GM15510 (cell line): ENCODE data around the gene KPNA5.

ENCODE experiments used
- POLR2A ChIP-seq: IDR thresholded peaks from 3 replicates; pipeline ENCODE4 v1.6.1; 2011; ENCODE audit warnings: borderline replicate concordance; ENCODE audit not compliant: insufficient read length; ENCODE audit errors: extremely low read depth

KPNA5 gene

DNA sequence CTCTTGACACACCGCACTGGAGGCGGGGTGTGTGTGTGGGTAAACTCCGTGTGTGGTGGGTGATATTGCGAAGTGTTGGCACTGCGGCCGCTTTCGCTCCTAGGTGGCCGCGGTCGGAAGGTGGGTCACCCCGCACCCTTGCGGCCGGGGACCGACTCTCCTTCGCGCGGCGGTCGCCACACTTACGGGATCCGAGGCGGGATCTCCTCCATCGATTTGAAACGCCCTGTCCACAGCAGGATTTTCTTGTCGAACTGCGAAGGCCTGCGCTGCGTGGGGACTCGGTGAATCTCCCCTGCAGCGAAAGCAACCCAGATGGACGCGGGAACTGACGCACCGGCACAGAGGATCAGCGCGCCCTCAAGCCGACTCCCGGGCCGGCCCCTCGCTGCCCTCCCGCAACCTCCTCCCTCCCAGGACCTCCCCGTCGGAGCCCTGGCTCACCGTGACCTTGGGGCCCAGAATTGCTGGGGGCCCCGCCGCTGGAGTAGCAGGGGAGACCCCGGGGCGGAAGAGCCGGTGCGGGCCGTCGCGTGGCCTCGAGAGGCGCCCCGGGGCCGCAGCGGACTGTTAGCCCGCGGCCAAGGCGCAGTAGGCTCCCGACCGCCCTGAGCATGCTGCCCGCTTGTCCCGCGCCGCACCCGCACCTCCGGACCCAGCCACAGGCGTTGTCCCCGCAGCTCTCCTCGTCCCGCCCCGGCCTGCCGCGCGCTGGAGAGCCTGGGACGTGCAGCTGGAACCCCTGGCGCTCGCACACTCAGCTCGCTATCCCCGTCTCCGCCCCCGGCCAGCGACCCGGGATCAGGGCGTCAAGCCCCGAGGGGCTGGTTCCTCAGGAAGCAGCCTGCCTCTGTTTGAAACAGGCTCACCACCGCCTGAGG, 84.2 kb downstream of the KPNA5 start, which contains the start of gene FAM162B:
Gene FAM162B (minus strand): TSS at position 759 of the 881 bp plus-strand sequence. CDS start 143 bp downstream, at position 616.
- TF ChIP-seq POLR2A, result no peak

DNA sequence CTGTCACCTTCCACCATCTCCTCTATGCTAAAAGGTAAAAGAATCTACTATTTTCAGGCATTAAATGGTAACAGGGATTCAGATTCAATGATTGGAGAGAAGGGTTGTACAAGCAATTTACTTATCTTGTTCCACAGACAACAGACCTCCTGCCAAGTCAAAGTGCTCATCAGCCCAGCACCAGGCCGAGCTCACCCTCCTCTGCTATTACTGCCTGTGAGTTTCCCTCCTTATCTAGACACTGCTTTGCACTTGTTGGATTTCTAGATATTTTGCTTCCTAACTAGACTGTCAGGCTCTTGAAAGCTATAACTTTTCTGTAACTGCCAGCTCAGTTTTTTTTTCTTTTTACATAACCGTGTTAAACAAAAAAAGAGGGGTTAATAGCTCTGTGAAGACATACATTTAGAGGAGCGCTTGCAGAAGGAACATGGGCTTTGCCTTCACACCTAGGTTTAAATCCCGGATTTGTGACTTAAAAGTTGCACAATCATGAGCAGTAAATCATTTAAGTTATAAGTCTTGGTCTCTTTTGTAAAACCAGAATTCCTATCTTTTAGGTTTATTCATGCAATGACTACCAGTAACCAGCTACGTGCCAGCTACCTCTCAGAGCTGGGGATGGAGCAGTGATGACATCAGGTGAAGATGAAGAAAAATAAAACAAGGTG, 85.6 kb downstream of the KPNA5 start:
- no peak for TF ChIP-seq POLR2A

DNA sequence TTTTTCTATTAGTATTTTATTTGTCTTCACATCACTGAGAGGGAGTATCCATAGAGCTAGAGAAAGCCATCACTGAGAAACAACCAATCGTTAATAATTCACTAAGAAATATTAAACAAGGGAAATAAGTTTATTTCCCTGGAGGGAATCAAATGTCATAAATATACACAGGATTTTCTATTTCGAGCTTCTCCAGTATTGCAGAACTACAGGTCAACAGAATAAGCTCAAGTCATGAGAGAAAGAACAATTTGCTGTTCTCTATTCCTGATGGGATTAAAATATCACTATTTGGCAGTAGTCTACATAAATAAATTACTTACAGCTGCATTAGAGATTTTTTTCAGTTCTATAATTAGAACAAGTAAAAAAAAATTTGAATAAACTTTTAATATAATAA, 86.7 kb downstream of the KPNA5 start:
- TF ChIP-seq POLR2A, result no peak

DNA sequence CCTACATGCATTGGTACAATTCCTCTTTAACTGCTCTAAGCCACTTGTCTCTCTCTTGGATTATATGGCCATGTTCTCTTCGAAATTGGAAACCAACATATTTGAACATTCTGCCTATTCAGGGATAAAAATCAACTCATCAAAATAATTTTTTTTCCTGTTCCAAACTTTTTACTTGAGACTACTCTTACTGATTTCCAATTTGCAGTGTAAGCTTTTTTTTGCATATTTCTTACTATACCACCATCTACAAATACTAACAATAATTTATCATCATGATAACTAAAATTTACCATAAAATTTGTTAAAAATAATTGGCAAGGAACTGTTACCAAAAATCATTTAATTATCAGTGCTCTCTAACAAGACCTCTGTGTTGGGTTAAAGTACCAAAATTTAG, 91.4 kb downstream of the KPNA5 start:
- TF ChIP-seq POLR2A, result no peak

DNA sequence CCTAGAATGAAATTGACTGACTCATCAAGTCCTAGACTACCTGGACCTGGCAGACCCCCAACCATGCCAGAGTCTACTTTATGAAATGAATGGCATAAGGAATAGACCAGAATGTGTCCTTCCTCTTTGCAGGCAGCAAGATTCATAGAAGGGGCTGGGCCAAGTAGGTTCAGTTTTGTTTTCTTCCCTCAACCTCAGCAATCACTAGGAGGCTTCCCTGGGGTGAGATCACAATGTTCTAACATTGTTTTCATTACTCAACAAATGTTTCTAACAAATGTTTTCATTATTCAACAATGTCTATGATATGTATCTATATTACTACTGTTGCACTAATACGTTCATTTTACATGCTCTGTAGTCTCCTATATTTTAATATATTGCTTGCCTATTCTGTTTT, 92.9 kb downstream of the KPNA5 start:
- TF ChIP-seq POLR2A, result no peak

DNA sequence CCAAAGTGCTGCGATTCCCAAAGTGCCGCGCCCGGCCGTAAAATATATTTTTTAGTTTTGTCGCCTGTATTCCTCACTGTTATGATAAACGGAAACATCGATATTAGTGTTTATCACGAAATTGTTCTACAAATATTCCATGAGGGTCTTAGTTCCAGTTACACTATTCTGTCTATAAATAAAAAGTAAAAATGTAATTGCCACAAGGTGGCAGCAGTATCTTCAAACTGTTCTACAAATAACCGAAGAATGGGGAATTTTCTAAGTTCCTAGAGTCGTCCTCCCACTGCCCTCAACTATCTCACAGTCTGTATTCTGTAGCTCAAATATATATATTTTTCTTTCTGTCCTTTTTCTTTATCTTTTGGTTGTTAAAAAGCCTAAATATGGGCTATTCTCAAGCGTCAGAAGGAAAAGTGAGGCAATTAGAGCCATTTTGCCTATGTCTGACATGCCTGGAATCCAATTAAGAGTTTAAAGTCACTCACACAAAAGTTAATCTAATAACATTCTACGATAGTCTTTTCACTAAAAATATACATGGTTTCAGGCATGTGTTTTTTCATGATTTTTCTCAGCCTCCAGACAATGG, 98.7 kb downstream of the KPNA5 start:
- TF ChIP-seq POLR2A, result no peak

DNA sequence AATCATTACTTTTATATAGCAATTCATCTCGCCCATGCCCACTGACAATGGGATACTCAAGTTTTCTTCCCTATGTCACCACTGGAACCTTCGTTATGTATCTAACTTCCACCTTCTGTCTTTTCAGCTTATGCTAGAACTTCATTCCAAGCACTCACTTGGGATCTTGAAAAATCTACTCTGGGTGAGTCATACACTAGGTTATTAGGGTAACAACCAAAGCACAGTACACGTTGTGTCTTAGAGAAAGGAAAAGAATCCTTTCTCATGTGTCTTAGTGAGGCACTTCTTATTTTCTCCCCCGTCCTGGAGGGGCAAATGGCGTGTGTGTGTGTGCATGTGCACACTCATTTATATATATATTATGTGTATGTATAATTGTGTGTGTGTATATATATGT, 102.8 kb downstream of the KPNA5 start:
- no peak for TF ChIP-seq POLR2A
